Hepatic stellate cell (primary cell): ENCODE measurements around the gene KRTAP1-4.
A peak's percentile ranks its signal among the peaks of the same experiment; 100 is the strongest.
"Not testable (repeated sequence)": the region's sequence is repeated elsewhere in the genome, so short reads cannot be mapped to it uniquely, and the experiment has no call there.

Source experiments
- DNase-seq: peaks from one replicate; pipeline ENCODE4 v3.0.0; 2011; ENCODE audit warnings: low spot score

KRTAP1-4 gene

DNA sequence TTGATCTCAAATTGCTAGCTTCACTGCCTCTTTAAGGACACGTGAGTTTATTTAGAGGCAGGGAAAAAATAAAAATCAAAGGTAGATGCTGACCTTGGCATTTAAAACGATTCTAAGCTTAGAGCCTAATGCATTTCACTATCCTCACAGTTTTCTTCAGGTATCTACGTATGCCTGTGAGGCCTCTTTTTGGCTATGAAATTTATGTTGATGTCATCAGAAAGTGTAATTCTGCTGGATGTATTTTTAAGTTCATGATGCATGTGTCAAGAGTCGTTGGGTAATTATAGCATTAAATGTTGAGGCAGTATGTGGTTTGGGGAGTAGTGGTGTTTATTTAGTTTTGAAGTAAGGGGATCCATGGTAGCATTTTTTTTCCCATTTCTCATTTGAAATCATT is 26.1 kb downstream of the KRTAP1-4 start:
- no peak for DNase-seq

DNA sequence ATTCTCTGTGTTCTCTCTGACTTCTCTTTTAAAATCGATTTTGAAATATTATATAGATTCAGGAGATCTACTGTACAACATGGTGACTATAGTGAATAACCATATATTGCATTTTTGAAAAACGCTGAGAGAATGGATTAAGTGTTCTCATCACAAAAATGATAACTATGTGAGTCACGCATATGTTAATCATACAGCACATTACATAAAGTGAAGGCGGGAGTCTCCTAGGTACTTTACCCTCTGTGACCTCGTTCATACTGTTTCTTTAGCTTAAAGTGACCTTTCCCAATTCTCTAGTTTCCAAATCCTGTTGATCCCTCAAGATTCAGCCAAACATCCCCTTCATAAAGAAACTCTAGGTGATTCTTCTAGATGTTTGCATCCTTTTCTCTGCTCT is 27.2 kb downstream of the KRTAP1-4 start:
- no peak for DNase-seq

DNA sequence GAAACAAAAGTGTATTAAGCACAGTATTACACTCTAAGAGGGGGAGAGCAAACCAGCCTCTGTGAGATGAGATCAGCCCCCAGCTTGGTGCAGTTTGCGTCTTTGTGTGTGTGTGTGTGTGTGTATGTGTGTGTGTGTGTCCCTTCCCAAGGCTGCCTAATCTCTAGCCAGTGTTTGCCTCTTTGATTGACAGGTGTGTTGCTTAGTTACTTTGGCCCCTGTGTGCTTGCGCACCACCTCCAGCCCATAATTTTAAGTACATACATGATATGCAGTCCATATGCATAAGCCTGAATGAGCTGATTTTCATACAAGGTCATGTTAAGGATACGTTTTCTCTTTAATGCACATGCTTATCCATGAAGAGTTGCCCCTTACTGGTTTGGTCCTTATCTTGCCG is 28.2 kb downstream of the KRTAP1-4 start:
- DNase-seq = no peak

DNA sequence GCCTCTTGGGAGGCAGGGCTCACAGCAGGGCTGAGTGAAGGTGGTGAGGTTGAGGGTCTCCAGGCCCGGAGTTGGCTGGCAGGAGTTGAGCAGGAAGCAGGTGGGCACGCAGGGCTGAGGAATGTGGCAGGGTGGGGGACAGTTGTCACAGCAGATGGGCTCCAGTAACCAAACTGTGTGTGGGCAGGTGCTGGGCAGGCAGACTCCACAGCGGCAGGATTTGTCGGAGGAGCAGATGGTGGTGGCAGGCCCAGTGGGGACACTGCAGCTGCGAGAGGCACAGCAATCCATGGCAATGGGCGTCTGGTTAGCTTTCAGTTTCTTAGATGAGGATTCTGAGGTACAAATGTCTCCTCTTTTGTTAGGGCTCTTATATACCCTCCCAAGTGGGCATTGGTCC is 30.4 kb downstream of the KRTAP1-4 start, which contains the start of gene KRTAP3-2:
TSS of gene KRTAP3-2 (minus strand) at position 344 of the 400 bp plus-strand sequence. CDS start at position 291, 53 bp downstream.
- DNase-seq = not testable (repeated sequence)

DNA sequence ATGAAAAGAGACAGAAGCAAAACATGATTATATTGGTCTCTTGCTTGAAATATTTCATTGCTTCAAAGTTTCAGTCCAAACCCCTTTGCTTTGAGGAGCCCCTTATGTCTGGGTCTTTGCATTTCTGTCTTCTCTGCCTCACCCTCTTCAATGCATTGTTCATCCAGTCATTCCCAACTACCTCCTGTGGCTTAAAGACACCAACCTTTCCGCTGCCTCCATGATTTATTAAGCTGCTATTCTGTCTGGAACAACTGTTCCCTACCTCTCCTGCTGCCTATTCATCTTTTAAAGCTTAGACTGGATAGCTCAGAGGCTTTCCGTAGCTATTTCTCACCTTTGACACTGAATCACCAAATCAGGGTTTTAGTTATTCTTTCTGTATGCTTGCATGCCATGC is 32.6 kb downstream of the KRTAP1-4 start:
- no peak for DNase-seq

DNA sequence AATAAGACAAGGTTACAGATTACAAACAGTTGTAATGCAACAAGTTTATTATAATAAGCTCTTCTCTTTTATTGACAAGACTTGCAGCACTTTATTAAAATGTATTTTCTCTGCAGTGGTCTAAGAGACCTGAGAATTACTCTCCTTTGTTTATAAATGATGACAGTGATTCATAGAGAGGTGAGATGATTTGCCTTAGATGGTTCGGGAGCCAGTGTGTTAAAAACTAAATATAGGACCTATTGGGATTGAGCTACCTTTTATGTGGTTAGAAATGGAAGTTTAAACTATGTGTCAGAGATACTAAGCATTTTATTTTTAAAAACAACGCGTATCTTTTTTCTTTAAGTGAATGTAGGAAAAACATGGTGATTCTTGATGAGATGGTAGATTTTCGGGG is 33.2 kb downstream of the KRTAP1-4 start:
- DNase-seq = no peak

DNA sequence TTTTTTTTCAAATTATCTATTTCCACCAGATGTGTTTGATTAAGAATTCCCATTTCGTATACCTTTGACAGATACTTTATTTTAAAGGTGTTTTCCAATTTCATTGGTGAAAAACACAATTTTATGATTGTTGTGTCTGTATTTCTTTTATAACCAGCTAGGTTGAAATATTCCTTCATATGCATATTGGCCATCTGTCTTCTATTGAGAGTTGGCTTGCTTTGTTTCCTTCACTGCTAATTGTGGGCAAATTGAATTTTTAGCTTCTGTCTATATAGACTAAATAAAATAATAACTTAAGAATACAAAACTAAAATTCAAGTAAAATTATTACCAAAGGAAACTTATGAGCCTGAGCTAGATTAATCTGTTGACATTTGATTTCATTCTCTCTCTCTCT is 34.9 kb downstream of the KRTAP1-4 start:
- DNase-seq = no peak

DNA sequence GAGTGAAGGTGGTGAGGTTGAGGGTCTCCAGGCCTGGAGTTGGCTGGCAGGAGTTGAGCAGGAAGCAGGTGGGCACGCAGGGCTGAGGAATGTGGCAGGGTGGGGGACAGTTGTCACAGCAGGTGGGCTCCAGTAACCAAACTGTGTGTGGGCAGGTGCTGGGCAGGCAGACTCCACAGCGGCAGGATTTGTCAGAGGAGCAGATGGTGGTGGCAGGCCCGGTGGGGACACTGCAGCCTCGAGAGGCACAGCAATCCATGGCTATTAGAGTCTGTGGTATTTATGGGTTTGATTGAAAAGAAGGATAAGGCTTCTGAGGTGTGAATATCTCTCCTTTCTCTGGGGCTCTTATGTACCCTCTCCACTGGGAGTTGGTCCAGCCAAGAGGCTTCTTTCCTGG is 36.2 kb downstream of the KRTAP1-4 start, which contains the start of gene KRTAP3-3:
TSS of gene KRTAP3-3 (minus strand) at position 326 of the 400 bp plus-strand sequence. CDS start at position 259, 67 bp downstream.
- no peak for DNase-seq

DNA sequence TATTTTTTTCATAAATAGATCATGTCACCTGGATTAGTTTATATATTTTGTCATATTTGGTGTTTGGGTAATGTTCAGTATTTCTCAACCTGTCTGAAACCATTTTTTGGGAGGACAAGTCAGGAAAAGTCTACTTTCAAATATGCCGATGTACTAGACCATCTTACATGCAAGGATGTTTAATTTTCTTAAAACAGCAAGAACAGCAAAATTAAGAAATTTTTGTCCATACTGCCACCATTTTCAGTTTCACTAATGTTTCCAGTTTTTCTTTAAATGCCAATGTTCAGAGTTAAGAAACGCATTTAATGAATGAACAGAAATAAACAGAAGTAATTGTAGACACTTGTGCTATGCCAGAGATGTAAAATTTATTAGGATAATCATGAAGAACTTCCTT is 36.9 kb downstream of the KRTAP1-4 start:
- DNase-seq = no peak

DNA sequence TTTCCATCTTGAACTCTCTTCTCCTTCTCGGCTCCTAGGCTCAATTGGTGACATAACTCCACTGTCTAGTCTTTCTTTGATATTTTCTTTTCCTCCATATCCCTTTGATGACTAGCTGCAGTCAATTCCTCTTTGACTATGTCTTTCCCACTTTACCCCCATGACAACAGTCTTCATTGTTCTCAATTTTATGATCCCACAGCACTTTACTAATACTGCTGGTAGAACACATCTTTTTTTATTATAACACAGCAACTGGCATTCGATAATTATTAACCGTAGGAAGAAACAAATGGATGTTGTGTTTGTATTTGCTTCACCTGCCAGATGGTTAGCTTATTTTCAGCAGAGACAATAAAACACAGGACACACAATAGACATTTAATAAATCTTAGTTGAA is 37.3 kb downstream of the KRTAP1-4 start:
- no peak for DNase-seq

DNA sequence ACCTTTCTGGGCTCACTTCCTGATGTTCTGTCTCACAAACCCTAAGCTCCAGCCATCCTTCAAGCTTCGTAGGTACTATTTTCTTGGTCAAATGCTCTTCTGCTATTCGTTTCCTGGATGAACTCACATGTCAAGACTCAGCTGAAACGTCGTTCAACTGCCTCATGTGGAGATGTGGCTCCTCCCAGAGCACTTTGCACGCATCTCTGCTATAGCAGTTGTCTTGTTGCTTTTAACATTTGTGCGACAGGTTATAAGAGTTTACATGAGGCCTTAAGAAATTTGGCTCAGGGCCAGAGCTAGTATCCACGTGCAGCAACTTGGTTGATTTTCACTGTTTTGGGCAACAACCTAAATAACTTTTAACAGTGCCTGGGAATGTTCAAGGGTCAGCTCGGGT is 43.1 kb downstream of the KRTAP1-4 start:
- DNase-seq = no peak

DNA sequence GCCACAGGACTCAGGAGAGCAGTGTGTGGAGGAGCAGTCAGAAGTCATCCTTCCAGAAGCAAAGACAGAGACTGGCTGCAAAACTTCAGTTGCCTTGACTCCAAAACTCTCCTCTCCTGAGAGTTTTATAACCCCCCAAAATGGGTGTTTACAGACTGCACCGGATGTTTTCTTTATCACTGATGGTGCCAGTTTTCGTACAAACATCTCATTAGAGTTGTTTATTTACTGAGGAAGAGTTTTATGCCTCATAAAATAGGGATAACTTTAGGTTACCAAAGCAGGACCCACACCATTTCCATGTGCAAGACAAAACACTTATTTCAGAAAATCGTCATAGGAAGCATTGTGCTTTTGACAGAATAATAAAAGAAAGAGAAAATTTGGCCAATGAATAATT is 45.8 kb downstream of the KRTAP1-4 start, which contains the start of gene KRT40:
TSS of gene KRT40 (minus strand) at position 101 of the 400 bp plus-strand sequence. CDS start at position 48, 53 bp downstream.
- no peak for DNase-seq

DNA sequence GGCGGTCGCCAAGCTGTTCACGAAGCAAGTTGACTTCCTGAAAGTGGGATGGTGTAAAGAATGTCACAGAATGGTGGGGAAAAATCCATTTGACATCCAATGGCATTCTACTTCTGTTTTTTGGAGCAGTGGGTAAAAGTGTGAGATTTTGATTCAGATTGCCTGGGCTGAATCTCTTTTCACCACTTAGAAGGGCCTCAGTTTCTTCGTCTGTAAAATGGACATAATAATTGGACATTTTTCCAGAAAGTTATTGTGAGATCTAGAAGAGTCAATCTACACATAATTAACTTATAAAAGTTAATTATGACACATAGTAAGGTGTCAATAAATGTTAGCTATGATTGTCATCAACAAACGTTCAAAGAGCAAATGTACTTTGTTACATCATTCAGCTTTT is 48.9 kb downstream of the KRTAP1-4 start:
- no peak for DNase-seq

DNA sequence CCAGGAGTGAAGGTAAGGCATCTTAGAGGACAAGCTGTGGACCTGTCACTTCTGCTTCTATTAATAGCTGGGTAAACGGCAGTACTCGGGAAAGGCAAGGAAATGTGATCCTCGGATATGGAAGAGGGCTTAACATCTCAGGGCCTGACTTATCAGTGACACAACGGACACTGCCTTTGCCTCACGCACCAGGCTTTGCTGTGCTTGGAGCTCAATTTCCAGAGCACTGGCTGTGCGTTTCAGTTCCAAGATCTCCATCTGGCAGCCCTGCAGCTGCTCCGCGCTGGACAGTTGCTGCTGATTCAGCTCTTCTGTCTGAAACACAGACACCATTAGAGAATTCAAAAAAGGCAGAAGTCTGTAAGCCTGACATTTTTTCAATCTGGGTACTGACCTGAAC is 49.4 kb downstream of the KRTAP1-4 start:
- DNase-seq = peak; percentile 38

DNA sequence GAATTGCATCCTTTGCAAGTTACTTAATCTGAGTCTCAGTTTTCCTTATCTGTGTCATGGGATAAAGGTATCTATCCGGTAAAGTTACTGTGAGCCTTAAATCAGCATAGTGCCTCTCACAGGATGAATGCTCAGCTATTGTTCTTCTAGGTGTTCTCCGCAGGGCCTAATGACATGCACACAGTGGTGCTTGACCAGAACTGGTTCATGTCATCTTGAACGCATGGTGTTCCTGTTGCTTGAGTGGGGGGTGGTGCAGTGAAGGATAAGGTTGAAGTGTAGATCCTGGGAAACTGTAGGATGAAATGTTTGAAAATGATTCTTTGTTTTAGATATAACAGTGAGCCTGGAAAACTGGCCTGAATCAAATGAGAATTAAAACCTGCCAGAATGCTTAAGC is 49.9 kb downstream of the KRTAP1-4 start:
- DNase-seq = no peak
